Breast epithelium (tissue), 4 donors: ENCODE results near the gene PLOD3. TPM values are rescaled to one million over a fixed set of nuclear protein-coding genes. Genes with fewer than 3 reads are reported as not detected.
"Not testable (repeated sequence)": the region's sequence is repeated elsewhere in the genome, so short reads cannot be mapped to it uniquely, and the experiment has no call there.

Experiments used
- DNase-seq, 2 donors: peaks; one replicate each; pipeline ENCODE4 v3.0.0-alpha.2; 2019; ENCODE audit warnings: low spot score in 2 of 2
- H3K27ac ChIP-seq, 2 donors: fragments of 200-600 bp; sonication (generic) in 1 of 2; one replicate each; pipeline ENCODE4 v1.5.1; 2016 to 2019; ENCODE audit warnings: mild to moderate bottlenecking in 1 of 2
- H3K27me3 ChIP-seq, 2 donors: fragments of 200-600 bp; sonication (generic) in 1 of 2; one replicate each; pipeline versions ENCODE4 v1.5.1 to v1.6.0; 2017 to 2019; ENCODE audit warnings: control low read depth in 1 of 2, mild to moderate bottlenecking in 1 of 2
- H3K36me3 ChIP-seq: fragments of 200-600 bp; one replicate; pipeline ENCODE4 v1.5.1; 2019
- H3K4me1 ChIP-seq, 2 donors: fragments of 200-600 bp; sonication (generic); one replicate each; pipeline ENCODE4 v1.5.1; 2016 to 2019; ENCODE audit warnings: control low read depth in 1 of 2
- H3K4me3 ChIP-seq, 3 donors: fragments of 200-600 bp; sonication (generic); 1 replicate in 2 of 3; 2 replicates in 1 of 3; pipeline ENCODE4 v1.5.1; 2016 to 2019; ENCODE audit warnings: mild to moderate bottlenecking in 3 of 3, moderate library complexity in 2 of 3
- H3K9me3 ChIP-seq, 2 donors: fragments of 200-600 bp; sonication (generic) in 1 of 2; one replicate each; pipeline ENCODE4 v1.5.1; 2016 to 2019; ENCODE audit warnings: control low read depth in 1 of 2
- CTCF ChIP-seq, 3 donors: fragments of 450-650 bp; IDR thresholded peaks; one replicate each; pipeline ENCODE4 v1.5.1; 2016 to 2017; ENCODE audit warnings: antibody characterized with exemption in 3 of 3, mild to moderate bottlenecking in 3 of 3, moderate library complexity in 3 of 3
- POLR2A ChIP-seq: fragments of 450-650 bp; IDR thresholded peaks from one replicate; pipeline ENCODE4 v1.6.1; 2016; ENCODE audit warnings: antibody characterized with exemption, mild to moderate bottlenecking, moderate library complexity
- POLR2AphosphoS5 ChIP-seq, 3 donors: sonication (generic); formaldehyde crosslinking; IDR thresholded peaks; one replicate each; pipeline ENCODE4 v1.6.1; 2017; ENCODE audit warnings: antibody characterized with exemption in 3 of 3
- intact Hi-C: fragments of 100-400 bp; cut with DNase I; formaldehyde crosslinking; loops from one replicate; pipeline ENCODE4 v1.15.1; 2023; ENCODE audit warnings: low total_unique reads
- total RNA-seq, 3 donors: library from RNA; depleted of rRNA; stranded (reverse); fragments of >200 nt; gene quantifications; one replicate each; pipeline ENCODE4 v1.1.0, GENCODE V29; 2016

PLOD3 gene
- total RNA-seq, 3 donors from 2014 or later = 23.9 to 46.2 (median 43.2) TPM

GRCh38 chr7:101255796-101256195 is 38.4 kb upstream of the PLOD3 start:
- H3K4me3 ChIP-seq = no peak overlapping the region
- intact Hi-C loops = loop anchor here (10.0 kb wide), 1 partner anchor 51 kb away; the partner anchor contains the start of gene MOGAT3
- TF ChIP-seq CTCF (IDR thresholded peaks at IDR 0.05) (no peak), POLR2A (no peak), POLR2AphosphoS5 (IDR thresholded peaks at IDR 0.05) (no peak)
- H3K9me3 ChIP-seq = no peaks in the 10 kb centered on the region
- no peaks in the 10 kb centered on the region for H3K27me3 ChIP-seq
- DNase-seq = no peak
- no peaks in the 10 kb centered on the region for H3K36me3 ChIP-seq
- H3K27ac ChIP-seq = no peak overlapping the region
- peaks cover 0 to 4% of the 10 kb centered on the region in 2 donors for H3K4me1 ChIP-seq

GRCh38 chr7:101253199-101253598 is 35.8 kb upstream of the PLOD3 start:
- H3K27me3 ChIP-seq, DNase-seq, H3K9me3 ChIP-seq, H3K36me3 ChIP-seq, H3K27ac ChIP-seq, H3K4me1 ChIP-seq: not testable (repeated sequence)
- intact Hi-C loops = loop anchor here (10.0 kb wide), 1 partner anchor 48 kb away; the partner anchor contains the start of gene MOGAT3
- H3K4me3 ChIP-seq = peak overlapping the region in 1 of 3 donors; percentile 73

GRCh38 chr7:101251871-101252659 is 34.7 kb upstream of the PLOD3 start:
- H3K4me1 ChIP-seq = peaks cover 0 to 4% of the 10 kb centered on the region in 2 donors
- H3K4me3 ChIP-seq = peak overlapping the region; percentile 73 to 90 (median 80)
- intact Hi-C loops = loop anchor here (10.0 kb wide), 1 partner anchor 47 kb away; the partner anchor contains the start of gene MOGAT3
- H3K9me3 ChIP-seq = no peaks in the 10 kb centered on the region
- H3K27me3 ChIP-seq = no peaks in the 10 kb centered on the region
- no peaks in the 10 kb centered on the region for H3K36me3 ChIP-seq
- peak in 2 of 3 donors; percentile 71 to 78 for TF ChIP-seq POLR2AphosphoS5 (IDR thresholded peaks at IDR 0.05)
- TF ChIP-seq CTCF (IDR thresholded peaks at IDR 0.05) = no peak
- peak; percentile 16 for TF ChIP-seq POLR2A
- peak; percentile 94 to 97 for DNase-seq
- H3K27ac ChIP-seq = peak overlapping the region; percentile 16 to 77

GRCh38 chr7:101250324-101250723 is 32.9 kb upstream of the PLOD3 start:
- no peaks in the 10 kb centered on the region for H3K36me3 ChIP-seq
- H3K27ac ChIP-seq = no peak overlapping the region
- no peaks in the 10 kb centered on the region for H3K27me3 ChIP-seq
- peaks cover 0 to 4% of the 10 kb centered on the region in 2 donors for H3K4me1 ChIP-seq
- intact Hi-C loops = loop anchor here (10.0 kb wide), 1 partner anchor 46 kb away; the partner anchor contains the start of gene MOGAT3
- H3K9me3 ChIP-seq = no peaks in the 10 kb centered on the region
- H3K4me3 ChIP-seq = no peak overlapping the region
- no peak for TF ChIP-seq POLR2AphosphoS5 (IDR thresholded peaks at IDR 0.05)
- TF ChIP-seq POLR2A = no peak
- TF ChIP-seq CTCF (IDR thresholded peaks at IDR 0.05) = no peak
- DNase-seq = no peak

GRCh38 chr7:101248276-101248675 is 30.9 kb upstream of the PLOD3 start:
- Histone ChIP-seq H3K27ac (no peak overlapping the region), H3K36me3 (no peaks in the 10 kb centered on the region), H3K4me3 (no peak overlapping the region), H3K27me3 (no peaks in the 10 kb centered on the region), H3K9me3 (no peaks in the 10 kb centered on the region), H3K4me1 (peaks cover 4 to 6% of the 10 kb centered on the region in 2 donors)
- intact Hi-C loops = no loop called here
- no peak for DNase-seq
- TF ChIP-seq CTCF (IDR thresholded peaks at IDR 0.05) (no peak), POLR2A (no peak), POLR2AphosphoS5 (IDR thresholded peaks at IDR 0.05) (no peak)
